ENCODE measurements around the gene TIMM44.
"Not testable (repeated sequence)": the region's sequence is repeated elsewhere in the genome, so short reads cannot be mapped to it uniquely, and the experiment has no call there.

Gene TIMM44

GRCh38 chr19:7931221-7932061 lies 12.0 kb downstream of the TIMM44 start:
- in situ Hi-C loops (cut with MboI; ENCODE audit: low sequenced_read_pairs, unreplicated experiment), result no loop called here
- TF ChIP-seq CTCF (IDR thresholded peaks at IDR 0.05; ENCODE audit: borderline replicate concordance, control extremely low read depth, extremely low read depth, insufficient read depth, missing control alignments), result no peak
- DNase-seq (ENCODE audit: low spot score), result no peak

GRCh38 chr19:7930765-7931164 lies 12.7 kb downstream of the TIMM44 start:
- TF ChIP-seq CTCF (IDR thresholded peaks at IDR 0.05; ENCODE audit: borderline replicate concordance, control extremely low read depth, extremely low read depth, insufficient read depth, missing control alignments), result no peak
- in situ Hi-C loops (cut with MboI; ENCODE audit: low sequenced_read_pairs, unreplicated experiment), result no loop called here
- DNase-seq (ENCODE audit: low spot score), result no peak

- in situ Hi-C loops (cut with MboI; ENCODE audit: low sequenced_read_pairs, unreplicated experiment), result not testable (repeated sequence)
Observed at GRCh38 chr19:7930030-7930429, 13.4 kb downstream of the TIMM44 start.

GRCh38 chr19:7928741-7929701 lies 14.4 kb downstream of the TIMM44 start:
- DNase-seq (ENCODE audit: low spot score), result peak; percentile 83
- in situ Hi-C loops (cut with MboI; ENCODE audit: low sequenced_read_pairs, unreplicated experiment), result no loop called here
- TF ChIP-seq CTCF (IDR thresholded peaks at IDR 0.05; ENCODE audit: borderline replicate concordance, control extremely low read depth, extremely low read depth, insufficient read depth, missing control alignments), result peak; percentile 51

More at GRCh38 chr19:7930030-7930429, 13.4 kb downstream of the TIMM44 start:
- not testable (repeated sequence) for DNase-seq (ENCODE audit: low spot score)

GRCh38 chr19:7928334-7928706 lies 15.1 kb downstream of the TIMM44 start:
- in situ Hi-C loops (cut with MboI; ENCODE audit: low sequenced_read_pairs, unreplicated experiment), result no loop called here

GRCh38 chr19:7927605-7928333 lies 15.7 kb downstream of the TIMM44 start:
- in situ Hi-C loops (cut with MboI; ENCODE audit: low sequenced_read_pairs, unreplicated experiment), result no loop called here
- DNase-seq (ENCODE audit: low spot score), result no peak
- TF ChIP-seq CTCF (IDR thresholded peaks at IDR 0.05; ENCODE audit: borderline replicate concordance, control extremely low read depth, extremely low read depth, insufficient read depth, missing control alignments), result no peak

More at GRCh38 chr19:7928334-7928706, 15.1 kb downstream of the TIMM44 start:
- no peak for DNase-seq (ENCODE audit: low spot score)
- no peak for TF ChIP-seq CTCF (IDR thresholded peaks at IDR 0.05; ENCODE audit: borderline replicate concordance, control extremely low read depth, extremely low read depth, insufficient read depth, missing control alignments)
